Measurements from ENCODE around the gene CAPN1.

Gene CAPN1

DNA sequence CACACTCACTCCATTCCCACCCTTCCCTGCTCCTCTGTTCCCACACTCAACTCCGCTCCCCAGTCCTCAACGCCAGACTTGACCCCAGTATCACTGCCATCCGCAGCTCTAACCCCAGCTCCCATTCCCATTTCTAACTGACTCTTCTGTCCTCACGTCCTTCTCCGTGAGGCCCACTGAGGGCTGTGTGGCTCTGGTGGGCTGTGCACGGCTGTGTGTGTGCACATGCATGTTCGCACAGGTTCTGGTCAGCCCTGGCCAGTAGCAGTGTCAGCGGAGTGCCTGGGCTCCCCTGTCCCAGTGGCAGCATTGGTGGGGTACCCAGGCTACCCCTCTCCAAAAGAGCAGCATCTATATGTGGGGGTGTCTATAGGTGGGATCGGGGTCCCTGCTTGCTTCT, 5.0 kb downstream of the CAPN1 start:
- no peak overlapping the region for H3K4me3 ChIP-seq (ENCODE audit: low read length)
- DNase-seq (ENCODE audit: low read depth): no peak
- TF ChIP-seq, protein P1, sequence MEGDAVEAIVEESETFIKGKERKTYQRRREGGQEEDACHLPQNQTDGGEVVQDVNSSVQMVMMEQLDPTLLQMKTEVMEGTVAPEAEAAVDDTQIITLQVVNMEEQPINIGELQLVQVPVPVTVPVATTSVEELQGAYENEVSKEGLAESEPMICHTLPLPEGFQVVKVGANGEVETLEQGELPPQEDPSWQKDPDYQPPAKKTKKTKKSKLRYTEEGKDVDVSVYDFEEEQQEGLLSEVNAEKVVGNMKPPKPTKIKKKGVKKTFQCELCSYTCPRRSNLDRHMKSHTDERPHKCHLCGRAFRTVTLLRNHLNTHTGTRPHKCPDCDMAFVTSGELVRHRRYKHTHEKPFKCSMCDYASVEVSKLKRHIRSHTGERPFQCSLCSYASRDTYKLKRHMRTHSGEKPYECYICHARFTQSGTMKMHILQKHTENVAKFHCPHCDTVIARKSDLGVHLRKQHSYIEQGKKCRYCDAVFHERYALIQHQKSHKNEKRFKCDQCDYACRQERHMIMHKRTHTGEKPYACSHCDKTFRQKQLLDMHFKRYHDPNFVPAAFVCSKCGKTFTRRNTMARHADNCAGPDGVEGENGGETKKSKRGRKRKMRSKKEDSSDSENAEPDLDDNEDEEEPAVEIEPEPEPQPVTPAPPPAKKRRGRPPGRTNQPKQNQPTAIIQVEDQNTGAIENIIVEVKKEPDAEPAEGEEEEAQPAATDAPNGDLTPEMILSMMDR (conservative IDR thresholded peaks at IDR 0.05; ENCODE audit: low read length): no peak

DNA sequence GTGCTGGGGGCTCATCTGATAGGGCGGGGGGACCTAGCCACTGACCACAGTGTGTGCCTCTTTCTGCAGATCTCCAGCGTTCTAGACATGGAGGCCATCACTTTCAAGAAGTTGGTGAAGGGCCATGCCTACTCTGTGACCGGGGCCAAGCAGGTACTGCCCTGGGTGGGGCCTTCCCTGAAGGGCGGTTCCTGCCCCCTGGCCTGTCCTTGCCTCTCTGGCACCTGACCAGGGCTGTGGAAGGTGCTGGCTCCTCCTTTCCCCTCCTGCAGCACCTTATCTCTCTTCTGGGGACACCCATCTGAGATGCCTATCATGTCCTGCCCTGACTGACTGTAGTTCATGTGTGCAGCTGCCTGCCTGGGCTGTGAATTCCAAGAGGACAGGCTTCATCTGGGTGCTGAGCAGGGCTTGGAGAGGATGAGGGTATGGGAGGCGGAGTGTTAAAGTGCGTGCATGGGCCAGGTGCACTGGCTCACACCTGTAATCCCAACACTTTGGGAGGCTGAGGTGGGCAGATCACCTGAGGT, 5.5 kb downstream of the CAPN1 start:
- TF ChIP-seq, protein P1 (conservative IDR thresholded peaks at IDR 0.05; ENCODE audit: low read length): no peak
- no peak for DNase-seq (ENCODE audit: low read depth)
- no peak overlapping the region for H3K4me3 ChIP-seq (ENCODE audit: low read length)

DNA sequence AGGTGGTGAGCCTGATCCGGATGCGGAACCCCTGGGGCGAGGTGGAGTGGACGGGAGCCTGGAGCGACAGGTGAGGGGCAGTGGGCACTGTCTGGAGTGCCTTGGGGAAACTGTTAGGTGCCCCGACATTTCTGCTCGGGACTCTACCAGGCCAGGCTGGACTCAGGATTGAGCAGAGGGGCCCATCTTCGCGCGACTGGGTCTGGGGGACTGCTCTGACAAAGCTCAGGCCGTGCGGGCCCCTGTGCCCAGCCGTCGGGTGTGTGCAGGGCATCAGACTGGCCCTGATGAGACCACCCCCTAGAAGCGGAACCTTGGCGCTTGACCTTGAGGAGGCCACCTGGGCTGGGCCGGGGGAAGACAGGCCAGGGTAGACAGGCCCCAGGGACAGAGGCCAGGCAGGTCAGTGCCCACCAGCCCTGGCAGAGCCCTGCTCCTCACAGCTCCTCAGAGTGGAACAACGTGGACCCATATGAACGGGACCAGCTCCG, 6.3 kb downstream of the CAPN1 start:
- no peak for DNase-seq (ENCODE audit: low read depth)
- TF ChIP-seq, protein P1 (conservative IDR thresholded peaks at IDR 0.05; ENCODE audit: low read length): no peak
- H3K4me3 ChIP-seq (ENCODE audit: low read length): no peak overlapping the region

DNA sequence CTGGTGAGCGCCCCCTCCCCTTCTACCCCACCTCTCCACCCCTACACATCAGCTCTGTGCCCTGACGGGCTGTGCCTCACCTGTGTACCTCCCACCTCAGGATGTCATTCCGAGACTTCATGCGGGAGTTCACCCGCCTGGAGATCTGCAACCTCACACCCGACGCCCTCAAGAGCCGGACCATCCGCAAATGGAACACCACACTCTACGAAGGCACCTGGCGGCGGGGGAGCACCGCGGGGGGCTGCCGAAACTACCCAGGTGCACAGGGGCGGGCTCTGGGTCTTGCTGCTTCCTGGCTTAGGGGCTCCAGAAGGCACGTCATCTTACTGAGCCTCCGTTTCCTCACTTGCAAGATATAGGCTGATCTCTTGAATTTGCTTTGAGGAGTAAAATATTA, 6.8 kb downstream of the CAPN1 start:
- no peak for DNase-seq (ENCODE audit: low read depth)
- TF ChIP-seq, protein P1 (conservative IDR thresholded peaks at IDR 0.05; ENCODE audit: low read length): no peak
- H3K4me3 ChIP-seq (ENCODE audit: low read length): no peak overlapping the region

DNA sequence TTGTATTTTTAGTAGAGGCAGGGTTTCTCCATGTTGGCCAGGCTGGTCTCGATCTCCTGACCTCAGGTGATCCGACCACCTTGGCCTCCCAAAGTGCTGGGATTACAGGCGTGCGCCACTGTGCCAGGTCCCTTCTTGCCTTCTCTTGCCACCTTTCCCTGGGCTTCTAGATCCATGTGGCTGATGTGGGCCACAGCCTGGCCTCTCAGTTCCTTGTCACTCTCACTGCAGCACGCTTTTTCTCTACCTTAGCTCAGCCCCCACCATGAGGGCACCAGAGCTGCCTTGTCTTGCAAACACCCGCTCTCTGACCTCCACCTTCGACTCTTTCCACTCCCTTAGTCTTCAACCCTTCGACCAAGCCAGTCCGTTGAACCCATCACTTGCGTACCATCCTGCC, 7.5 kb downstream of the CAPN1 start:
- no peak for DNase-seq (ENCODE audit: low read depth)
- TF ChIP-seq, protein P1 (conservative IDR thresholded peaks at IDR 0.05; ENCODE audit: low read length): no peak
- no peak overlapping the region for H3K4me3 ChIP-seq (ENCODE audit: low read length)

DNA sequence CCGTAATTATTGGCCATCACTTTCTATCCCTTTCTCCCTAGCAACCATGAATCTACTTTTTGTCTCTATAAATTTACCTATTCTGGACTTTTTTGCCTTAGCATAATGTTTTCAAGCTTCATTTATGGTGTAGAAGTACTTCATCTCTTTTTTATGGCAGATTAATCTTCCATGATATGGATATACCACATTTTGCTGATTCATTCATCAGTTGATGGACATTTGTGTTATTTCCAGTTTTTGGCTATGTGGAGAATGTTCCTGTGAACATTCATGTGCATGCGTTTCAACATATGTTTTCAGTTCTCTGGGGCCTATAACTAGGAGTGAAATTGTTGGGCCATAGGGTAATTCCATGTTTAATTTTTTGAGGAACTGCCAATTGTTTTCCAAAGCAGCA, 12.8 kb downstream of the CAPN1 start:
- no peak overlapping the region for H3K4me3 ChIP-seq (ENCODE audit: low read length)
- DNase-seq (ENCODE audit: low read depth): no peak
- TF ChIP-seq, protein P1 (conservative IDR thresholded peaks at IDR 0.05; ENCODE audit: low read length): no peak

DNA sequence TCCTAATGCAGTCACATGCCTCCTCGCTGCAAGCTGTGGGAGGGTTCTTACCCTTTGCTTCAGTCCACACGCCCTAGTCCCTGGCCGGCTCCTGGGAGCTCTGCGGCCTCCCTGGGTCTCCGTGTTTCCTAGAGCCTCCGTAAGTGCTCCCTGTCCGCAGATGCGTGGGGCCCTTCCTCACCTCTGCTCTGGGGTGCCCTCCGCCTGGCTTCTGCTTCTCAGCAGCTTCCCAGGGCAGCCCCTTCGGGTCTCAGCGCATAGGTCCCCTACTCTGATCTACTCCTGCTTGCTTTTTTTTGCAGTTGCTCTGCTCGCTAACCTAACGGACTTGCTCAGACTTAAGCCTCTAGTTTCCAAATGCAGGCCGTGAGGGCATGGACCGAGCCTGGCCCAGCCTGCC, 22.4 kb downstream of the CAPN1 start:
- DNase-seq (ENCODE audit: low read depth): no peak
- TF ChIP-seq, protein P1 (conservative IDR thresholded peaks at IDR 0.05; ENCODE audit: low read length): no peak
- no peak overlapping the region for H3K4me3 ChIP-seq (ENCODE audit: low read length)
